ENCODE measurements around the gene EP400.
"Not testable (repeated sequence)": the region's sequence is repeated elsewhere in the genome, so short reads cannot be mapped to it uniquely, and the experiment has no call there.

The EP400 gene

GRCh38 chr12:132049442-132049841, 99.7 kb downstream of the EP400 start:
- DNase-seq: no peak

- DNase-seq: no peak
These were observed 100.1 kb downstream of the EP400 start for GRCh38 chr12:132049876-132050275.

GRCh38 chr12:132051718-132052117, 102.0 kb downstream of the EP400 start:
- not testable (repeated sequence) for DNase-seq

- no peak for DNase-seq
These were observed 102.6 kb downstream of the EP400 start for GRCh38 chr12:132052196-132052932.

- DNase-seq: no peak
These were observed 103.9 kb downstream of the EP400 start for GRCh38 chr12:132053338-132054330.

GRCh38 chr12:132054983-132055382, 105.2 kb downstream of the EP400 start:
- no peak for DNase-seq

- no peak for DNase-seq
These were observed 105.9 kb downstream of the EP400 start for GRCh38 chr12:132055535-132056096.

GRCh38 chr12:132056320-132056719, 106.6 kb downstream of the EP400 start:
- DNase-seq: no peak

- no peak for DNase-seq
These were observed 107.2 kb downstream of the EP400 start for GRCh38 chr12:132056951-132057350.

GRCh38 chr12:132057691-132058090, 107.9 kb downstream of the EP400 start:
- DNase-seq: no peak

GRCh38 chr12:132061197-132061596, 111.5 kb downstream of the EP400 start:
- no peak for DNase-seq

- DNase-seq: no peak
These were observed 112.1 kb downstream of the EP400 start for GRCh38 chr12:132061641-132062430.

GRCh38 chr12:132062481-132062880, 112.7 kb downstream of the EP400 start:
- DNase-seq: no peak

GRCh38 chr12:132063491-132063890, 113.7 kb downstream of the EP400 start:
- no peak for DNase-seq

GRCh38 chr12:132064631-132065030, 114.9 kb downstream of the EP400 start:
- DNase-seq: no peak

GRCh38 chr12:132065203-132065602, 115.5 kb downstream of the EP400 start:
- DNase-seq: no peak

GRCh38 chr12:132065609-132066344, 116.0 kb downstream of the EP400 start:
- no peak for DNase-seq

GRCh38 chr12:132066345-132066685, 116.6 kb downstream of the EP400 start:
- DNase-seq: peak; percentile 31

GRCh38 chr12:132066749-132067148, 117.0 kb downstream of the EP400 start:
- DNase-seq: no peak

- no peak for DNase-seq
These were observed 117.4 kb downstream of the EP400 start for GRCh38 chr12:132067182-132067581.

GRCh38 chr12:132068250-132068649, 118.5 kb downstream of the EP400 start:
- no peak for DNase-seq
